Activated T-helper 1 cell treated with Interleukin-2 at 50 U/mL for 16 hours (primary cell): ENCODE results near the gene TSPAN11.

Experiments
- DNase-seq: peaks from one replicate; pipeline ENCODE4 v3.0.0-alpha.2; 2020; ENCODE audit warnings: low read depth

The TSPAN11 gene

GRCh38 chr12:30911207-30911606 is 15.3 kb upstream of the TSPAN11 start:
- DNase-seq = no peak

GRCh38 chr12:30913323-30913722 is 13.2 kb upstream of the TSPAN11 start:
- DNase-seq = no peak

- DNase-seq = no peak
Observed at GRCh38 chr12:30914986-30915591, 11.5 kb upstream of the TSPAN11 start.

- DNase-seq = no peak
Observed at GRCh38 chr12:30923057-30923456, 3.5 kb upstream of the TSPAN11 start.

- no peak for DNase-seq
Observed at GRCh38 chr12:30925607-30926242, 823 bp upstream of the TSPAN11 start.

GRCh38 chr12:30927222-30927611 is 669 bp downstream of the TSPAN11 start:
- DNase-seq = no peak

- DNase-seq = no peak
Observed at GRCh38 chr12:30928356-30929244, 2.1 kb downstream of the TSPAN11 start.

GRCh38 chr12:30930238-30930637 is 3.7 kb downstream of the TSPAN11 start:
- DNase-seq = no peak

GRCh38 chr12:30930641-30931040 is 4.1 kb downstream of the TSPAN11 start:
- no peak for DNase-seq

- no peak for DNase-seq
Observed at GRCh38 chr12:30932881-30933280, 6.3 kb downstream of the TSPAN11 start.

GRCh38 chr12:30934811-30935210 is 8.3 kb downstream of the TSPAN11 start:
- no peak for DNase-seq

GRCh38 chr12:30936036-30936435 is 9.5 kb downstream of the TSPAN11 start:
- no peak for DNase-seq

GRCh38 chr12:30939234-30939633 is 12.7 kb downstream of the TSPAN11 start:
- no peak for DNase-seq

- no peak for DNase-seq
Observed at GRCh38 chr12:30942486-30942885, 15.9 kb downstream of the TSPAN11 start.

GRCh38 chr12:30942936-30943335 is 16.4 kb downstream of the TSPAN11 start:
- DNase-seq = no peak

GRCh38 chr12:30945443-30946164 is 19.1 kb downstream of the TSPAN11 start:
- DNase-seq = no peak

- no peak for DNase-seq
Observed at GRCh38 chr12:30952015-30952414, 25.5 kb downstream of the TSPAN11 start.

- no peak for DNase-seq
Observed at GRCh38 chr12:30953257-30953656, 26.7 kb downstream of the TSPAN11 start.

- no peak for DNase-seq
Observed at GRCh38 chr12:30953951-30954751, 27.6 kb downstream of the TSPAN11 start.

- DNase-seq = no peak
Observed at GRCh38 chr12:30955214-30955613, 28.7 kb downstream of the TSPAN11 start.

GRCh38 chr12:30959110-30959710 is 32.7 kb downstream of the TSPAN11 start:
- no peak for DNase-seq
